ES-I3 (cell line): ENCODE measurements around the gene LYPLA2.

ENCODE experiments used
- H3K36me3 ChIP-seq: 2 replicates; pipeline ENCODE4 v1.6.1; 2013; ENCODE audit warnings: mild to moderate bottlenecking, low read length, control low read depth, moderate library complexity; ENCODE audit not compliant: insufficient read depth
- H3K4me1 ChIP-seq: 2 replicates; pipeline ENCODE4 v1.6.1; 2013; ENCODE audit warnings: mild to moderate bottlenecking, control low read depth, low read length; ENCODE audit not compliant: insufficient read depth
- H3K9ac ChIP-seq: 2 replicates; pipeline ENCODE4 v1.6.1; 2013; ENCODE audit warnings: low read depth, mild to moderate bottlenecking, low read length, moderate library complexity
- H3K9me3 ChIP-seq: 2 replicates; pipeline ENCODE4 v1.6.1; 2013; ENCODE audit warnings: mild to moderate bottlenecking, low read length, moderate library complexity; ENCODE audit not compliant: control insufficient read depth, insufficient read depth

Gene LYPLA2

DNA sequence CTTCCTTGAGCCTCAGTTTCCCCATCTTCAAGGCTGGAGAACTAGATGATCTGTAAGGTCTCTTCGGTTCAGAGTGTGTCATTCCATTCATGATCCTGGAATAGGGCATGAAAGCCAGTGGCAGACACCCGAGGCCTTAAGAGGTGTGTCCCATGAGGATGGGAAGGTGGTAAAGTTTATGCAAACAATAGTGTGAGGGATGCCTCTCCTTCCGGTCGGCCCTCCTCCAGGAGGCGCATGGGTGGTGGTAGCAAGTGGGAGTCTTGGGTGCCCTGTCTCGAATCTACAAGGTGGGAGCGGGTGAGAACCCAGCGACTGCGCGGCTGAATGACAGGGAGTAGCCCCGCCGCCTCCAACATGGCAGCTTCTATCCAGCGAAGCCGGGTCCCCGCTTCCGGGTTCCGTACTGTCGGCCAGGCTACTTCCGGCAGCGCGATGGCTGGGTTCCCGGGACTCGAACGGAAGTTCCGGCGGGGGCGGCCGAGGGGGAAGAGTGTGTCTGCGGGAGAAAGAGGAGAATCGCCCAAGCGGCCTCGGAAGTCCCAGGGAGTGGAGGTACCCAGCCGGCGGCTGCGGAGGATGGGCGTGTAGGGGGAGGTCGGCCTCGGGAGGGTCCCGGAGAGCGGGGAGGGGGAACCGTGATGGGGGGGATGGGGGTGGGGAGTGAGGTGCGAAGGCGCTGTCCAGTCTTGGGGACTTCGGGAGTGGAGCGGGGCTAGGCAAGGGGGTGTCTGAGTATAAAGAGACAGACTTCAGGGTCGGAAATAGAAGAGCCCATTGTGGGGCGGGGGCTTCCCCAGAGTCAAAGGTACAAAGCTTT is at the start of gene LYPLA2:
Gene LYPLA2, plus strand, starts transcription at position 450 of the 820 bp plus-strand sequence. CDS start 1,538 bp downstream, outside the sequence.
- Histone ChIP-seq H3K9me3 (no peaks in the 10 kb centered on the region), H3K4me1 (peaks cover 9% of the 10 kb centered on the region), H3K36me3 (peaks cover 12% of the 10 kb centered on the region), H3K9ac (peak within 1 kb of the TSS; percentile 86)

DNA sequence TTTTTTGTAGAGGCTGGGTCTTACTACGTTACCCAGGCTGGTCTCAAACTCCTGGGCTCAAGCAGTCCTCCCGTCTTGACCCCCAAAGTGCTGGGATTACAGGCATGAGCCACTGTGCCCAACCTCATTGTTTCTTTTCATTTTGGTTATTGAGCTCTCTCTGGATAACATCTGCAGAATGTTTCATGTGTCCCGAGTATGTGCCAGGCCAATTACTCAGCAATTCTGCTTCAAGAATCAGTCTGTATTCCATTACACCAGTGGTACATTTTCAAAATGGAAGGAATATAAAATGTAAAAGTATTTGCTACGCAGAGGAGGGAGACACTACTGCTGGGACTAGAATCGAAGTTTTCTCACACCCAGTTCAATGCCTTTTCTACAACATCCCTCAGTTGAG is 49.3 kb upstream of the LYPLA2 start:
- Histone ChIP-seq H3K9me3 (no peaks in the 10 kb centered on the region), H3K36me3 (peaks cover 1% of the 10 kb centered on the region; the same call in 1 of the 2 replicates), H3K9ac (no peak overlapping the region), H3K4me1 (peaks cover 6% of the 10 kb centered on the region; the same call in 1 of the 2 replicates)

DNA sequence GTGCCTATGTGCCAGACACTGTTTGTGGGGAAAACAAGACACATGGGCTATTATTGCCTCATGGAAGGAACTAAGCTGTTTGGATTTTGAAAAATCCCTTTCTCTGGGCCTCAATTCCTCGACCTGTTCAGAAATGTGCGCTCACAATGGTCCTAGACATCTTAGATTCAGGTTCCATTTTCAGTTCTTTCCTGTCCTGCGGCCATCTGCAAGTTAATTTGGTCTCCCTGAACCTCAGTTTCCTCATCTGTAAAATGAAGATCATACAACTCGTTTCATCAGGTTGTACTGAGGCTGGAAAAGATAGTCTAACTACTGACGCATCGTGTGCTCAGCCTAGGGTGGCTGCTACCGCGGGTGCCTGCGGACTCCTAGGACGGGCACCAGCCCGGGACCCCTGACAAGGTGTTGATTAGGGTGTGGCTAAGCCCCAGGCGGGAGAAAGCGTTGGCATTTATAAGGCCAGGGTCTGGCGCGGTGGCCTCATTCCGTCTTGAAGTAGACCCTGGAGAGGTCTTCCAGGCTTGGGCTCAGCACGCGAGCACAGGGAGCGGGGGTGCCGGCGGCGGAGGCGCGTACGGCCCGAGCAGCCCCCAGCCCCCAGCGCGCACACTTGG is 48.2 kb upstream of the LYPLA2 start:
- Histone ChIP-seq H3K4me1 (peaks cover 6% of the 10 kb centered on the region; the same call in 1 of the 2 replicates), H3K9me3 (no peaks in the 10 kb centered on the region), H3K36me3 (peaks cover 3% of the 10 kb centered on the region; the same call in 1 of the 2 replicates), H3K9ac (peak overlapping the region; percentile 90)

DNA sequence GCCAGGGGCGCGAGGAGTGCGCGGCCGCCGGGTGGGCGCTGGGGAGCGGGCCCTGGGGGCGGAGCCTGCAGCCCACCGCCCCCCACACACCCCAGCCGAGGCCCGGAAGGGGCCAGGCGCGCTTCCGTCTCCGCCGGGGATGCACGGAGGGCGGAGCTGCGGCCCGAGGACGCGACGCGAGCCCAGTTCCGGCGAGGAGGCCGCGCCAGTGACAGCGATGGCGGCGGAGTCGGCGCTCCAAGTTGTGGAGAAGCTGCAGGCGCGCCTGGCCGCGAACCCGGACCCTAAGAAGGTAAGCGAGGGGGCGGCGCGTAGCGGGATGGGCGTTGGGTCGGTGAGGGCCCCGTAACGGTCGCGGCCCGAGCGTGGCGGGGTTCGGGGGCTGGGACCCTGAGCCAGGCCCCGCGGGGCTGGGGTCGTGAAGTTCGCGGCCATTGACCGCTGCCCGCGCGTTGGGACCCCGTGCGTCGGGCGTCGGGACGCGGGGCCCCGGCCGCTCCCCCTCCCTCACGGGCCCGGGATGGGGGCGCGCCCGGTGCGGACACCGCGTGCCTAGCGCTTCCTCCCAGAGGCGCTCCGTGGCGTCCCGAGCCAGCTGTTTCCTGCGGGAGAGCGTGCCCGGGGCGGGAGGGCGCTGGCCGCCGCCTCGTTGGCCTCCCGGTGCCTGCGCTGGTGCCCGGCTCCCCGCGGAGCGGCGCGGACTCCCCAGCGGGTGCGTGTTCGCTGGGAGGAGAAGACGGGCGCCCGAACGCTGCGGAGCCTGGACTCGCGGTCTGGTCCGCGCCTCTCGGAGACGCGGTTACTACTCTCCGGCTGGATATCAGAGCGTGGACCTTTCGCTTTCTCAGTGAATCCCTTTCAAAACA is 47.4 kb upstream of the LYPLA2 start, which contains the start of gene ELOA:
Gene ELOA, plus strand, starts transcription at position 185 of the 866 bp plus-strand sequence. Its CDS starts 33 bp downstream, at position 218.
- Histone ChIP-seq H3K4me1 (peaks cover 6% of the 10 kb centered on the region; the same call in 1 of the 2 replicates), H3K36me3 (peaks cover 6% of the 10 kb centered on the region; the same call in 1 of the 2 replicates), H3K9me3 (no peaks in the 10 kb centered on the region), H3K9ac (peak within 1 kb of the TSS; percentile 90)

DNA sequence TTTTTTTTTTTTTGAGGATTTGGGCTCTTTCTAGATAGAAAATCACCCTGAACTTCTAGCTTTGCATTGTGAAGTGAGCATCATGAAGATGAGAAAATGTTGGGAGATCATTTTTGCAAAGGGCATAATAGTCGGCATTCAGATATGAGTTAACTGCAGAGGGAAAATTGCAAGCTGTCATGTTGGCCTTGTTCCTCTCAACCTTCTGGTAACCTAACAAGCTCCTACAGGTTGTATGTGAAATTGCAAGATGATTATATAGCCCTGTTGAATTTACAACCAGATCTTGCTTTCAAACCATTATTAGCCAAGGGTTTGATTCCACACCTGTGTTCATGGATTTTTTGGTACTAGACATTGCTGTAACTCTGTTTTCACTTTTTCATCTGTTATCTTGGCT is 45.4 kb upstream of the LYPLA2 start:
- peaks cover 6% of the 10 kb centered on the region; the same call in 1 of the 2 replicates for H3K4me1 ChIP-seq
- peaks cover 11% of the 10 kb centered on the region for H3K36me3 ChIP-seq
- H3K9ac ChIP-seq, result no peak overlapping the region
- H3K9me3 ChIP-seq, result no peaks in the 10 kb centered on the region

DNA sequence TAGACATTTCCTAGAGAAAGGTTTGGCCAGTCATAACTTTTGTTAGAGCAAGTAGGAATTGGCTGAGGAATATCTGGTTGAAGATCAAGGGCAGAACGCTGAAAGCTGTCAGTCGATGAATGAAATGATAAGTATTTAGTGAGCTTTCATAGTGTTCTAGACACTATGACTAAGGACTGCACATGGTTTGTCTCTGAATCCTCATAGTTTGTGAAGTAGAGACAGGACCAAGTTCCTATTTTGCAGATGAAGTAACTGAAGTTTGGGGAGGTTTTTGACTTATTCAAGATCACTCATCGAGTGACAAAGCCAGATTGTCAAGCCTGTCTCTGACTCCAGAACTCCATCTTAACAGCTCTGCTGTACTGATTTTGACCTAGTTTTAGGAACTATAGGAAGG is 42.9 kb upstream of the LYPLA2 start:
- Histone ChIP-seq H3K4me1 (no peaks in the 10 kb centered on the region; the same call in 1 of the 2 replicates), H3K36me3 (peaks cover 24% of the 10 kb centered on the region), H3K9ac (no peak overlapping the region), H3K9me3 (no peaks in the 10 kb centered on the region)

DNA sequence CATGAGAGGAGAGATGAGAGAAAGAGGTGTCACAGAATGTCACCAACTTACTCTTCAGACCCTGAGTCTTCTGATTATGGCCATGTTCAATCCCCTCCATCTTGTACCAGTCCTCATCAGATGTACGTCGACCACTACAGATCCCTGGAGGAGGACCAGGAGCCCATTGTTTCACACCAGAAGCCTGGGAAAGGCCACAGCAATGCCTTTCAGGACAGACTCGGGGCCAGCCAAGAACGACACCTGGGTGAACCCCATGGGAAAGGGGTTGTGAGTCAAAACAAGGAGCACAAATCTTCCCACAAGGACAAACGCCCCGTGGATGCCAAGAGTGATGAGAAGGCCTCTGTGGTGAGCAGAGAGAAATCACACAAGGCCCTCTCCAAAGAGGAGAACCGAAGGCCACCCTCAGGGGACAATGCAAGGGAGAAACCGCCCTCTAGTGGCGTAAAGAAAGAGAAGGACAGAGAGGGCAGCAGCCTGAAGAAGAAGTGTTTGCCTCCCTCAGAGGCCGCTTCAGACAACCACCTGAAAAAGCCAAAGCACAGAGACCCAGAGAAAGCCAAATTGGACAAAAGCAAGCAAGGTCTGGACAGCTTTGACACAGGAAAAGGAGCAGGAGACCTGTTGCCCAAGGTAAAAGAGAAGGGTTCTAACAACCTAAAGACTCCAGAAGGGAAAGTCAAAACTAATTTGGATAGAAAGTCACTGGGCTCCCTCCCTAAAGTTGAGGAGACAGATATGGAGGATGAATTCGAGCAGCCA is 39.7 kb upstream of the LYPLA2 start:
- Histone ChIP-seq H3K9me3 (no peaks in the 10 kb centered on the region), H3K9ac (no peak overlapping the region), H3K4me1 (no peaks in the 10 kb centered on the region), H3K36me3 (peaks cover 52% of the 10 kb centered on the region)

DNA sequence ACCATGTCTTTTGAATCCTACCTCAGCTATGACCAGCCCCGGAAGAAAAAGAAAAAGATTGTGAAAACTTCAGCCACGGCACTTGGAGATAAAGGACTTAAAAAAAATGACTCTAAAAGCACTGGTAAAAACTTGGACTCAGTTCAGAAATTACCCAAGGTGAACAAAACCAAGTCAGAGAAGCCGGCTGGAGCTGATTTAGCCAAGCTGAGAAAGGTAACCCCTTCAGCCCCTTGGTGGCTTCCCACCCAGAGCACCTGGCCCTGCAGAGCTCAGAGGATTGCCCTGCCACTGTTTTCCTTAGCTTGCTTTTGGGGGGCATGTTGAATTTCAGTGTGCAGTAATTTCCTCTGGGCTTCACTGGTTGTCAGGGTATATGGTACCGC is 39.1 kb upstream of the LYPLA2 start:
- H3K9me3 ChIP-seq, result no peaks in the 10 kb centered on the region
- peaks cover 55% of the 10 kb centered on the region for H3K36me3 ChIP-seq
- no peaks in the 10 kb centered on the region for H3K4me1 ChIP-seq
- no peak overlapping the region for H3K9ac ChIP-seq

DNA sequence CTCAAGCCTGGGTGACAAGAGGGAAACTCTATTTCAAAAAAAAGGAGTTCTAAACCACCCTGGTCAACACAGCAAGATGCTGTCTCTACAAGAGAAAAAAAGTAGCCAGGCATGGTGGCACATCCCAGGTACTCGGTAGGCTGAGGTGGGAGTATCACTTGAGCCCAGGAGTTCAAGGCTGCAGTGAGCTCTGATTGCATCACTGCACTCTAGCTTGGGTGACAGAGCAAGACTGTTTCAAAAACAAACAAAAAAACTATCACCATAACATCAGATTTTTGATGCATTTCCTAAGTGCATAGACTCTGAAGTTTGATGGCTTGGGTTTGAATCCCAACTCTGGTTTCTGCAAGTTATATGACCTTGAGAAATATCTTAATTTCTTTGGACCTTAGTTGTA is 38.0 kb upstream of the LYPLA2 start:
- H3K36me3 ChIP-seq, result peaks cover 61% of the 10 kb centered on the region

DNA sequence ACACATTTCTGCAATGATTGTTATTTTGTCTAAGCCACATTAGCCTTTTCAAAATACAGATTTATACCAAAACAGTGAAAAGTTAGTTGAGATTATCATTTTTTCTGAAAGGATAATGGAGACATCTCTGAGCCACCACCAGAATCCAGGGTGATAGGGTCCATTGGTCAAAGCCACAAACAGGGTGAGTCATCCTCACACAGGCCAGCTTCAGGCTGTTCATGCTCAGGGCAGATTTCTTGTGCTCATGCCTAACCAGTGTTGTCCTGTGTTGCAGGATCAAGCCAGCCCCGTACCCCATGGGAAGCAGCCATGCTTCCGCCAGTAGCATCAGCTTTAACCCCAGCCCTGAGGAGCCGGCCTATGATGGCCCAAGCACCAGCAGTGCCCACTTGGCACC is 34.3 kb upstream of the LYPLA2 start:
- H3K9ac ChIP-seq, result no peak overlapping the region
- no peaks in the 10 kb centered on the region for H3K4me1 ChIP-seq

More for the DNA sequence above, 38.0 kb upstream of the LYPLA2 start:
- H3K9ac ChIP-seq, result no peak overlapping the region
- H3K4me1 ChIP-seq, result no peaks in the 10 kb centered on the region
- H3K9me3 ChIP-seq, result no peaks in the 10 kb centered on the region

DNA sequence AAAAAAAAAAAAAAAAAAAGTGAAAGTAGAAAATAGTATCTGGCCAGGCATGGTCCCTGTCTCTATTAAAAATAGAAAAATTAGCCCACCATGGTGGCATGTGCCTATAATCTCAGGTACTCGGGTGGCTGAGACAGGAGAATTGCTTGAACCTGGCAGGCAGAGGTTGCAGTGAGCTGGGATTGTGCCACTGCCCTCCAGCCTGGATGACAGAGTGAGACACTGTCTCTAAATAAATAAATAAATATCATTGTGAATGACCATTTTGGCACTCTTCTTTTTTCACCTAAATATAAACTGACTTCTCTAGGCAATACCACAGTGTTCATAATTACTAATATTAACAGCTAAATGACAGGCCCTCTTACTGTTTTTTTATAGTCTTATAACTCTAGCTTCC is 33.1 kb upstream of the LYPLA2 start:
- H3K9ac ChIP-seq, result no peak overlapping the region
- H3K9me3 ChIP-seq, result no peaks in the 10 kb centered on the region
- no peaks in the 10 kb centered on the region for H3K4me1 ChIP-seq
- peaks cover 60% of the 10 kb centered on the region for H3K36me3 ChIP-seq

More for the DNA sequence above, 34.3 kb upstream of the LYPLA2 start:
- Histone ChIP-seq H3K36me3 (peaks cover 67% of the 10 kb centered on the region), H3K9me3 (no peaks in the 10 kb centered on the region)

DNA sequence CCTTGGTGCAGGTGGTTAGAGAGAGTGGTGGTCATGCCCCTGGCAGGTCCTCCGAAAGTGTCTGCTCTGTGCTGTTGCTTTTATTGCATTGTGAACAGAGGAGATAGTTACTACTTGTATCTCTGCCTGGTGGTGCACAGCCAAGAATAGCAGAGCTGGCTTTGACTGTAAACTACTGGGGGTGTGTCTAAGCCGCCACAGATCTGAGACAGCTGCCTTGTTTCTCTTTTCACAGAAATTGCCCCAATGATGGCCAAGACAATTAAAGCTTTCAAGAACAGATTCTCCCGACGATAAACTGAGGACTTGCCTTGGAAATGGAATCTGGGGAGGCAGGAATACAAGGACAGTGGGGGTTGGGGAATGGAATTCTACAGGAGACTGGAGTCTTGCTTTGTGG is 31.7 kb upstream of the LYPLA2 start:
- H3K36me3 ChIP-seq, result peaks cover 54% of the 10 kb centered on the region
- H3K9ac ChIP-seq, result no peak overlapping the region
- H3K9me3 ChIP-seq, result no peaks in the 10 kb centered on the region
- H3K4me1 ChIP-seq, result no peaks in the 10 kb centered on the region

DNA sequence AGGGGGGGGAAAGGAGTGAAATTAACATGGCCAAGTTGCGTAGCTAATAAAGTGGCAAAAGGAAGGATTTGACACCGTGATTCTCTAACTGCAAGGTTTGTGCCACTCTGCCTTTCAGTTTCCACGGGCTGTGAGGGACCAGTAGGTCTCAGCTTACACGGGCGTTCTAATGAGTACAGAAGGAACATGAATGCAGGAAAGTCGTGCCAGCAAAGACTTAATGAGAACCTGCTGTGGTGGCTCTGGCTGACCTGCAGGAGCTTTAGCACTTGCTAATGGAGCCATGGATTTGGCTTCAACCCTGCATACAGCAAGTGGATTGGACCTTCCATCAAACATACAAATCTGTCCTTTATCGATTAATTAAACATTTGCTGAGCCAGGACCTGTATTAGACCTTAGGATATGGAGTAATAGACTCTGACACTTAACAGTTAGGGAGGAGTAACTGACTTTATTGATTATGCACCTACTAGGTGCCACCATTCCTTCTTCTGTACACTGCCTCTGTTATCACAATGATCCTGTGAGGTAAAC is 27.8 kb upstream of the LYPLA2 start:
- H3K36me3 ChIP-seq, result peaks cover 28% of the 10 kb centered on the region
- no peaks in the 10 kb centered on the region for H3K9me3 ChIP-seq
- no peak overlapping the region for H3K9ac ChIP-seq
- H3K4me1 ChIP-seq, result no peaks in the 10 kb centered on the region
